PC-9 (cell line): ENCODE results near the gene OR6N1. TPM values are rescaled to one million over a fixed set of nuclear protein-coding genes. Genes with fewer than 3 reads are reported as not detected.

Experiments used
- BruUV-seq: library from RNA; stranded (reverse); fragments of 400-500 nt; replicated peaks from 2 replicates; lab custom pipeline; 2021; lab: Mats Ljungman, UMichigan
- CTCF ChIA-PET: fragments of 300-600 bp; sonication (Branson Sonifier 250); formaldehyde crosslinking; loops from one replicate; lab custom pipeline; 2022; ENCODE audit warnings: antibody characterized with exemption; lab: Charles Lee
- POLR2A ChIA-PET: fragments of 300-600 bp; sonication (Branson Sonifier 250); formaldehyde crosslinking; loops from one replicate; lab custom pipeline; 2022; ENCODE audit warnings: antibody characterized with exemption; ENCODE audit not compliant: unreplicated experiment; lab: Charles Lee
- DNase-seq, 2 experiments: peaks; one replicate each; pipeline versions ENCODE4 v3.0.0 to v3.0.0-alpha.2; 2015 to 2022; ENCODE audit warnings: mixed read lengths in 1 of 2
- H2AFZ ChIP-seq: fragments of 200-600 bp; sonication (generic); 2 replicates; pipeline ENCODE4 v1.8.1; 2017; ENCODE audit warnings: antibody characterized with exemption
- H3F3A ChIP-seq: fragments of 200-600 bp; sonication (generic); 2 replicates; pipeline ENCODE4 v1.8.1; 2017; ENCODE audit warnings: antibody characterized with exemption, mild to moderate bottlenecking, low read depth; ENCODE audit not compliant: insufficient read depth
- H3K27ac ChIP-seq: fragments of 200-600 bp; sonication (generic); 2 replicates; pipeline ENCODE4 v1.6.1; 2016; ENCODE audit warnings: mixed run types
- H3K27me3 ChIP-seq: fragments of 200-600 bp; sonication (generic); 2 replicates; pipeline ENCODE4 v1.6.1; 2016; ENCODE audit warnings: low read depth, mixed run types; ENCODE audit not compliant: insufficient read depth
- H3K36me3 ChIP-seq: fragments of 200-600 bp; sonication (generic); 2 replicates; pipeline ENCODE4 v1.6.1; 2016; ENCODE audit warnings: low read depth, mixed run types
- H3K4me1 ChIP-seq: fragments of 200-600 bp; sonication (generic); replicated peaks from 2 replicates; pipeline ENCODE4 v1.6.1; 2016; ENCODE audit warnings: mixed run types; ENCODE audit not compliant: insufficient read depth
- H3K4me2 ChIP-seq: fragments of 200-600 bp; sonication (generic); 2 replicates; pipeline ENCODE4 v1.6.1; 2017; ENCODE audit warnings: mixed run types
- H3K4me3 ChIP-seq: fragments of 200-600 bp; sonication (generic); 2 replicates; pipeline ENCODE4 v1.6.1; 2016; ENCODE audit warnings: mixed run types
- H3K79me2 ChIP-seq: fragments of 200-600 bp; sonication (generic); 2 replicates; pipeline ENCODE4 v1.6.1; 2017; ENCODE audit warnings: low read depth, mixed run types
- H3K9me2 ChIP-seq: fragments of 200-600 bp; sonication (generic); 2 replicates; pipeline ENCODE4 v1.8.1; 2017; ENCODE audit warnings: mild to moderate bottlenecking; ENCODE audit not compliant: insufficient read depth
- H3K9me3 ChIP-seq: fragments of 200-600 bp; sonication (generic); 2 replicates; pipeline ENCODE4 v1.8.1; 2016; ENCODE audit warnings: low read depth; ENCODE audit not compliant: insufficient read depth
- H4K20me1 ChIP-seq: fragments of 200-600 bp; sonication (generic); 2 replicates; pipeline ENCODE4 v1.8.1; 2017; ENCODE audit not compliant: insufficient read depth
- CTCF ChIP-seq: fragments of 200-600 bp; sonication (generic); conservative IDR thresholded peaks from 2 replicates; pipeline ENCODE4 v1.6.1; 2017; ENCODE audit warnings: mixed run types, antibody characterized with exemption, mild to moderate bottlenecking, moderate library complexity
- EZH2 ChIP-seq: fragments of 200-600 bp; sonication (generic); IDR thresholded peaks from 2 replicates; pipeline ENCODE4 v1.8.0; 2017; ENCODE audit warnings: antibody characterized with exemption, low read depth
- intact Hi-C: fragments of 100-400 bp; cut with micrococcal nuclease; formaldehyde crosslinking; loops from one replicate; pipeline ENCODE4 v1.10.0; 2022; ENCODE audit not compliant: unreplicated experiment
- total RNA-seq: library from RNA; stranded (reverse); gene quantifications from 2 replicates; pipeline ENCODE4 v1.2.3, GENCODE V29; 2021

OR6N1 gene
- total RNA-seq, 1 experiment from 2014 or later = not detected

- TF ChIP-seq CTCF (no peak), EZH2 (no peak)
- no peak for DNase-seq
- no peak overlapping the region for H2AFZ ChIP-seq
- no peaks in the 10 kb centered on the region for H3K9me3 ChIP-seq
- POLR2A ChIA-PET = no interaction called here
- no TSS peak for BruUV-seq
- H3K4me1 ChIP-seq = no peaks in the 10 kb centered on the region
- no peaks in the 10 kb centered on the region for H4K20me1 ChIP-seq
- H3K4me3 ChIP-seq = no peak overlapping the region
- peaks cover 7% of the 10 kb centered on the region for H3K27me3 ChIP-seq
- no peaks in the 10 kb centered on the region for H3K79me2 ChIP-seq
- H3K36me3 ChIP-seq = no peaks in the 10 kb centered on the region
- no peaks in the 10 kb centered on the region for H3K9me2 ChIP-seq
- H3F3A ChIP-seq = no peaks in the 10 kb centered on the region
- no peak overlapping the region for H3K27ac ChIP-seq
- intact Hi-C loops = no loop called here
- CTCF ChIA-PET = no interaction called here
- H3K4me2 ChIP-seq = no peak overlapping the region
Measured at GRCh38 chr1:158752155-158752712, 19.8 kb downstream of the OR6N1 start.

- H3K4me3 ChIP-seq = no peak overlapping the region
- H3K9me3 ChIP-seq = no peaks in the 10 kb centered on the region
- H3K27ac ChIP-seq = no peak overlapping the region
- TF ChIP-seq CTCF (no peak), EZH2 (no peak)
- no peaks in the 10 kb centered on the region for H4K20me1 ChIP-seq
- H3K27me3 ChIP-seq = 0 out of 2 replicates have a peak, but pooled peaks cover 6% of the 10 kb centered on the region
- no peaks in the 10 kb centered on the region for H3K4me1 ChIP-seq
- ChIA-PET POLR2A (no interaction called here), CTCF (no interaction called here)
- no peaks in the 10 kb centered on the region for H3F3A ChIP-seq
- H3K4me2 ChIP-seq = no peak overlapping the region
- no peaks in the 10 kb centered on the region for H3K36me3 ChIP-seq
- H2AFZ ChIP-seq = no peak overlapping the region
- intact Hi-C loops = no loop called here
- no peak for DNase-seq
- H3K79me2 ChIP-seq = no peaks in the 10 kb centered on the region
- no peaks in the 10 kb centered on the region for H3K9me2 ChIP-seq
- BruUV-seq = no TSS peak
Measured at GRCh38 chr1:158735848-158736247, 36.1 kb downstream of the OR6N1 start.

- DNase-seq = no peak
- H3K36me3 ChIP-seq = no peaks in the 10 kb centered on the region
- no peaks in the 10 kb centered on the region for H3K9me3 ChIP-seq
- CTCF ChIA-PET = no interaction called here
- POLR2A ChIA-PET = no interaction called here
- no TSS peak for BruUV-seq
- H3K27me3 ChIP-seq = no peaks in the 10 kb centered on the region
- no peak overlapping the region for H3K4me2 ChIP-seq
- intact Hi-C loops = no loop called here
- H3K79me2 ChIP-seq = no peaks in the 10 kb centered on the region
- no peak overlapping the region for H2AFZ ChIP-seq
- H3K4me3 ChIP-seq = no peak overlapping the region
- H3F3A ChIP-seq = no peaks in the 10 kb centered on the region
- no peak overlapping the region for H3K27ac ChIP-seq
- H3K9me2 ChIP-seq = no peaks in the 10 kb centered on the region
- no peaks in the 10 kb centered on the region for H4K20me1 ChIP-seq
- TF ChIP-seq CTCF = no peak
- no peak for TF ChIP-seq EZH2
- no peaks in the 10 kb centered on the region for H3K4me1 ChIP-seq
Measured at GRCh38 chr1:158732524-158732923, 39.5 kb downstream of the OR6N1 start.
